ENCODE measurements around the gene CCNB3. TPM values are rescaled to one million over a fixed set of nuclear protein-coding genes. Genes with fewer than 3 reads are reported as not detected.
"Not testable (repeated sequence)": the region's sequence is repeated elsewhere in the genome, so short reads cannot be mapped to it uniquely, and the experiment has no call there.

CCNB3 gene
- total RNA-seq, 1 donor from 2014 or later, result 0.53 TPM

- H3K27ac ChIP-seq, result no peak overlapping the region
- no peaks in the 10 kb centered on the region for H3K4me1 ChIP-seq
- no peak for DNase-seq (ENCODE audit: low spot score in 2 of 2)
- TF ChIP-seq CTCF (IDR thresholded peaks at IDR 0.05), result peak in 1 of 3 experiments; percentile 6
- no peaks in the 10 kb centered on the region for H3K36me3 ChIP-seq
- H3K27me3 ChIP-seq, result no peaks in the 10 kb centered on the region
- intact Hi-C loops (cut with DNase I), result no loop called here
- no peaks in the 10 kb centered on the region for H3K9me3 ChIP-seq
- H3K4me3 ChIP-seq, result no peak overlapping the region
Observed at GRCh38 chrX:50211510-50211909, 6.9 kb downstream of the CCNB3 start.

- no peak overlapping the region for H3K4me3 ChIP-seq
Observed at GRCh38 chrX:50281253-50281652, 76.7 kb downstream of the CCNB3 start.

DNA sequence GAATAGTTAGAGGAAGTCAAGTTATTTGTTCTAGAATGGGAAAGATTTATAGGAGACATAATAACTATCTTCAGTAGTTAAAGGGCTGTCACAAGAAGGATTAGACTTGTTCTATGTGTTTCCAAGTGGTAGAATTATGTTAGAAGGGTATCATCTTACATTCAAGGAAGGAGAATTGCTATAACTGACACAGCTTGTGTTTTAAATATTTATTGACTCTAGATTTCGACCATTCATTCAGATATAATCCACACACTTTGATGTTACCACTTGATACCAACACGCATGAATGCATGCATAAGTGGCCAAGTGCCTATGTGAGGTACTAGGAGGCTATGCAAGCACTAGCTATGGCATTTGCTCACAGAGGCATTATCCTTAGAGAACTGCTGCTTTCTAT lies 122.7 kb downstream of the CCNB3 start:
- TF ChIP-seq CTCF (IDR thresholded peaks at IDR 0.05), result no peak
- H3K27me3 ChIP-seq, result no peaks in the 10 kb centered on the region
- no peaks in the 10 kb centered on the region for H3K4me1 ChIP-seq
- peaks cover 0 to 6% of the 10 kb centered on the region in 2 donors for H3K9me3 ChIP-seq
- no peak overlapping the region for H3K4me3 ChIP-seq
- H3K27ac ChIP-seq, result no peak overlapping the region
- intact Hi-C loops (cut with DNase I), result no loop called here
- DNase-seq (ENCODE audit: low spot score in 2 of 2), result no peak
- H3K36me3 ChIP-seq, result no peaks in the 10 kb centered on the region

More at GRCh38 chrX:50281253-50281652, 76.7 kb downstream of the CCNB3 start:
- no peaks in the 10 kb centered on the region for H3K4me1 ChIP-seq
- DNase-seq (ENCODE audit: low spot score in 2 of 2), result no peak
- peaks cover 0 to 3% of the 10 kb centered on the region in 2 donors for H3K9me3 ChIP-seq
- no peak overlapping the region for H3K27ac ChIP-seq
- intact Hi-C loops (cut with DNase I), result no loop called here
- H3K36me3 ChIP-seq, result no peaks in the 10 kb centered on the region
- TF ChIP-seq CTCF (IDR thresholded peaks at IDR 0.05), result no peak
- no peaks in the 10 kb centered on the region for H3K27me3 ChIP-seq

DNA sequence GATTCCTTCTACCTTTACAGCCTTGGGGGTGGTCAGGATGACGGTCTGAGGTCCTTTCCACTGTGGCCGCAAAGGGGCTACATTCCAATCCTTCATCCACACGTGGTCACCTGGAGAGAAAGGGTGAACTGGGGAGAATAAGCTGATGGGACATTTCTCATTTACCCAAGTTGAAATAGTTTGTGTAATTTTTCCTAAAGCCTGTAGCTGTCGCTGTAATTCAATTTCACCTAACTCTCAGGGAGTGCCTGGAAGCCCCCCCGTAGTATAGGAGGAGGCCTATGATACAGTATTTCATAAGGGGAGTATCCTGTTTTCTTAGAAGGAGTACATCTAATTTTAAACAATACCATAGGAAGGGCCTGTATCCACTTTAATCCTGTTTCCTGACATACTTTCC lies 128.1 kb downstream of the CCNB3 start:
- H3K27ac ChIP-seq; H3K36me3 ChIP-seq; H3K9me3 ChIP-seq; H3K27me3 ChIP-seq; intact Hi-C loops (cut with DNase I); DNase-seq (ENCODE audit: low spot score in 2 of 2); H3K4me3 ChIP-seq; H3K4me1 ChIP-seq: not testable (repeated sequence)

DNA sequence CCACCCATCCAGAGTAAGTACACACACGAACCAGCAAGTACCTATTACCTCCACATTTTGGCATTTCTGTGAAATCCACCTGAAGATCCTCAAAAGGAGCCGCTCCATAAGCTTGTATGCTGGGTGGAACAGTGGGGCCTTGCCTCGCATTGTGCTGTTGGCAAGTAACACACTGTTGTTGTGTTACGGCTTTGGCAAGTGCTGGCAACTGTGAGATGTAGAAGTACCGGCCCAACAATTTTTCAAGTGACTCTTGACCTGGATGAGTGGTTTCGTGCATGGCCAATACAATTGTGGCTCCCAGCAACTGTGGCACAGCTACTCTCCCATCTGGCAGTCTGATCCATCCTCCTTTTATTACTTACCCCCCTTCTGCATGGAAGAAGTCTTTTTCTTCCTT lies 128.7 kb downstream of the CCNB3 start:
- peaks cover 0 to 6% of the 10 kb centered on the region in 2 donors for H3K9me3 ChIP-seq
- TF ChIP-seq CTCF (IDR thresholded peaks at IDR 0.05), result no peak
- intact Hi-C loops (cut with DNase I), result no loop called here
- H3K27me3 ChIP-seq, result no peaks in the 10 kb centered on the region
- H3K4me1 ChIP-seq, result no peaks in the 10 kb centered on the region
- no peaks in the 10 kb centered on the region for H3K36me3 ChIP-seq
- DNase-seq (ENCODE audit: low spot score in 2 of 2), result no peak
- H3K27ac ChIP-seq, result no peak overlapping the region
- no peak overlapping the region for H3K4me3 ChIP-seq

DNA sequence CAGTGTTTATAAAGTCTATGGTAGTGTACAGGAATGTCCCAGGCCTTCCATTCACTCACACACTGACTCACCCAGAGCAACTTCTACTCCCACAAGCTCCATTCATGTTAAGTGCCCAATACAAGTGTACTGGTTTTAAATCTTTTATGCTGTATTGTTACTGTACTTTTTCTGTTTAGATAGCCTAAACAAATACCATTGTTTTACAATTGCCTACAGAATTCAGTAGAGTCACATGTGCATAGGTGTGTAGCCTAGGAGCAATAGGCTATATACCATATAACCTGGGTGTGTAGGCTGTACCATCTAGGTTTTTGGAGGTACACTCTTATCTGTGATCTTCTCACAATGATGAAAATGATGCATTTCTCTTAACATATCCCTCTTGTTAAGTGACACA lies 139.4 kb downstream of the CCNB3 start:
- intact Hi-C loops (cut with DNase I), result no loop called here
- no peak overlapping the region for H3K4me3 ChIP-seq
- DNase-seq (ENCODE audit: low spot score in 2 of 2), result no peak
- H3K27me3 ChIP-seq, result no peaks in the 10 kb centered on the region
- no peak for TF ChIP-seq CTCF (IDR thresholded peaks at IDR 0.05)
- H3K4me1 ChIP-seq, result no peaks in the 10 kb centered on the region
- no peaks in the 10 kb centered on the region for H3K9me3 ChIP-seq
- H3K27ac ChIP-seq, result no peak overlapping the region
- no peaks in the 10 kb centered on the region for H3K36me3 ChIP-seq

All from ascending aorta (tissue), 2 donors.